ENCODE measurements around the gene ADIPOR1.

ADIPOR1 gene

DNA sequence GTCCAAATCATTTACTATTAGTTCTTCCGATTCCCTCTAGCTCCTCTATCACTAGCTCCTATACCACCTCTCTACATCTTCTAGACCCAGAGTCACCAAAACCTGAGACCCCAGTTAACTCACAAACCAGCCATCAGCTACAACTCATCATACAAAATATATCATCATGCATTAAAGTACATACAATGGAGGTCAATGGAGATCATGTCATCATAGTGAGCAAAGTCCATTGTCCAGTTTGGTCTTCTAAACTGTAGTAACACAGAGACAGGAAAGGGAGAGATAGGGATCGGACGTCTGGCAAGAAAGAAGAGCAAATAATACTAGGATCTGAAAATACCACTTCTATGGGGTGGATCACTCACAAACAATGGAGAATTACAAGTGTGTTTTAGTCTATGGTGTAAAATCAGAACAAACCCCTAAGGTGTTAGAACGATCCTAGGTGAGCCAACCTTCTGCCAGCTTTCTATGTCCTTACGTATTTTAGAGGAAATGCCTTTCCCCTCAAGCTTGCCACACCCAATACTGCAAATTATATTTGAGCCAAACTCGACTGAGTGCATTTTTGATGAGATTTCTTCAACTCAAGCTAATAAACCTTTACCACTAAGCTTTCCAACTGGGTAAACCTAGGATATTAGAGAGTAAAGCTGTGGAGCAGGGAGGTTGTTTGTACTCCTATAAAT, 3.9 kb downstream of the ADIPOR1 start:
- H3K9ac ChIP-seq (ENCODE audit: low read length in 2 of 2) = no peak overlapping the region
- H3K4me3 ChIP-seq (ENCODE audit: low read length in 2 of 2) = no peak overlapping the region
- peaks cover 7% of the 10 kb centered on the region for H3K4me1 ChIP-seq (ENCODE audit: control insufficient read depth, insufficient read depth, low read length)
- H3K36me3 ChIP-seq (ENCODE audit: control insufficient read depth in 2 of 2, insufficient read depth in 2 of 2, low read length in 2 of 2) = peaks cover 0 to 10% of the 10 kb centered on the region in 2 donors
- H3K9me3 ChIP-seq (ENCODE audit: control insufficient read depth in 2 of 2, low read length in 2 of 2) = no peaks in the 10 kb centered on the region
- H3K27me3 ChIP-seq (ENCODE audit: control insufficient read depth in 1 of 2, insufficient read depth in 2 of 2, low read length in 2 of 2) = no peaks in the 10 kb centered on the region
- H3K27ac ChIP-seq (ENCODE audit: low read length) = no peak overlapping the region

GRCh38 chr1:202953392-202953791, 4.7 kb downstream of the ADIPOR1 start:
- no peak overlapping the region for H3K9ac ChIP-seq (ENCODE audit: low read length in 2 of 2)
- H3K4me3 ChIP-seq (ENCODE audit: low read length in 2 of 2) = no peak overlapping the region
- H3K27ac ChIP-seq (ENCODE audit: low read length) = no peak overlapping the region
- H3K27me3 ChIP-seq (ENCODE audit: control insufficient read depth in 1 of 2, insufficient read depth in 2 of 2, low read length in 2 of 2) = no peaks in the 10 kb centered on the region
- peaks cover 3 to 14% of the 10 kb centered on the region in 2 donors for H3K36me3 ChIP-seq (ENCODE audit: control insufficient read depth in 2 of 2, insufficient read depth in 2 of 2, low read length in 2 of 2)
- no peaks in the 10 kb centered on the region for H3K9me3 ChIP-seq (ENCODE audit: control insufficient read depth in 2 of 2, low read length in 2 of 2)
- peaks cover 7% of the 10 kb centered on the region for H3K4me1 ChIP-seq (ENCODE audit: control insufficient read depth, insufficient read depth, low read length)

DNA sequence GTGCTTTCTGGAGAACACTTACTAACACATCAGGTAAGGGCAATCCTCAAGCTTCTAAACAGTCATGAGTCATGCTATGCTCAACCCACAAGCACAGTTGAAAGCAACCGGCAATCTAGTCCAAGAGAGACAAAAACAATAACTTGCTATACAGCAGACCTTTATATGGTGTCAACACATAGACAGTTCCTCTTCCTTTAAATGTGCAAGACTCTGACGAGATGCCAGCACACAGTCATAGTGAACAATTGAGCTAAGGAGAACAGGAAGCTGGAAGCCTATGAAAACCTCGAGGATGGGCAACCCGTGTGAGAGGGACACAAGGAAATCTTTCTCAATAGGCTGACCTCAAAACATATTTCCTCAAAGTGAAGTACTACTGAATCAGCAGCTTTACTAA, 5.3 kb downstream of the ADIPOR1 start:
- Histone ChIP-seq H3K4me3 (ENCODE audit: low read length in 2 of 2) (no peak overlapping the region), H3K4me1 (ENCODE audit: control insufficient read depth, insufficient read depth, low read length) (peaks cover 7% of the 10 kb centered on the region), H3K27ac (ENCODE audit: low read length) (no peak overlapping the region), H3K27me3 (ENCODE audit: control insufficient read depth in 1 of 2, insufficient read depth in 2 of 2, low read length in 2 of 2) (no peaks in the 10 kb centered on the region), H3K36me3 (ENCODE audit: control insufficient read depth in 2 of 2, insufficient read depth in 2 of 2, low read length in 2 of 2) (peaks cover 8 to 20% of the 10 kb centered on the region in 2 donors), H3K9ac (ENCODE audit: low read length in 2 of 2) (no peak overlapping the region), H3K9me3 (ENCODE audit: control insufficient read depth in 2 of 2, low read length in 2 of 2) (no peaks in the 10 kb centered on the region)

DNA sequence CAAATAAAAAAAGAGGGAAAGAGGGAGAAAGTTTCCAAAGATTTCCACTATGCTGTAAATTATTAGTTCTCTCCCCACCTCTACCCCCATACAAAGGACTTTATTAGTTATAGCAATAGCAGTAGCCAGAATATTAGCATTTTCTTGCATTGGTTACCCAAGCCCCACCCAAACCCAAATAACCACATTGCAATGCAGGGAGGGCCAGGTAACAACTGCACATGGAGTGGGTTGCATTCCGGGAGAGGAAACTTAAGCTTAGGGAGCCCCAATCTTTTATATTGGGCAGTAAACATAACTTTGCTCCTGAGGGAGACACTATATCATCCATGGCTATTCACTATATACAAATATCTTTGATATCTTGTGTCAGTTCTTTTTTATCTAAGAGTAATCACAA, 6.0 kb downstream of the ADIPOR1 start:
- no peaks in the 10 kb centered on the region for H3K9me3 ChIP-seq (ENCODE audit: control insufficient read depth in 2 of 2, low read length in 2 of 2)

GRCh38 chr1:202951437-202951836, 6.7 kb downstream of the ADIPOR1 start:
- Histone ChIP-seq H3K9me3 (ENCODE audit: control insufficient read depth in 2 of 2, low read length in 2 of 2) (no peaks in the 10 kb centered on the region), H3K9ac (ENCODE audit: low read length in 2 of 2) (no peak overlapping the region), H3K4me3 (ENCODE audit: low read length in 2 of 2) (no peak overlapping the region), H3K36me3 (ENCODE audit: control insufficient read depth in 2 of 2, insufficient read depth in 2 of 2, low read length in 2 of 2) (peaks cover 9 to 21% of the 10 kb centered on the region in 2 donors), H3K27ac (ENCODE audit: low read length) (no peak overlapping the region), H3K4me1 (ENCODE audit: control insufficient read depth, insufficient read depth, low read length) (no peaks in the 10 kb centered on the region), H3K27me3 (ENCODE audit: control insufficient read depth in 1 of 2, insufficient read depth in 2 of 2, low read length in 2 of 2) (no peaks in the 10 kb centered on the region)

More for the DNA sequence above, 6.0 kb downstream of the ADIPOR1 start:
- peaks cover 8 to 20% of the 10 kb centered on the region in 2 donors for H3K36me3 ChIP-seq (ENCODE audit: control insufficient read depth in 2 of 2, insufficient read depth in 2 of 2, low read length in 2 of 2)
- H3K4me1 ChIP-seq (ENCODE audit: control insufficient read depth, insufficient read depth, low read length) = peaks cover 5% of the 10 kb centered on the region
- no peaks in the 10 kb centered on the region for H3K27me3 ChIP-seq (ENCODE audit: control insufficient read depth in 1 of 2, insufficient read depth in 2 of 2, low read length in 2 of 2)
- no peak overlapping the region for H3K9ac ChIP-seq (ENCODE audit: low read length in 2 of 2)
- H3K4me3 ChIP-seq (ENCODE audit: low read length in 2 of 2) = no peak overlapping the region
- no peak overlapping the region for H3K27ac ChIP-seq (ENCODE audit: low read length)

DNA sequence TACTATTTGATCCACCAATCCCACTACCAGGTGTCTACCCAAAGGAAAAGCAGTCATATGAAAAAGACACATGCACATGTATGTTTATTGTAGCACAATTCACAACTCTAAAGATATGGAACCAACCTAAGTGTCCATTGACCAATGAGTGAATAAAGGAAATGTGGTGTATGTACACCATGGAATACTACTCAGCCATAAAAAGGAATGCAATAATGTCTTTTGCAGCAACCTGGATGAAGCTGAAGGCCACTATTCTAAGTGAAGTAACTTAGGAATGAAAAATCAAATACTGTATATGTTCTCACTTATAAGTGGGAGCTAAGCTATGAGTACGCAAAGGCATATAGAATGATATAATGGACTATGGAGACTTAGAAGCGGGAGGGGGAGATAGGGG, 12.6 kb downstream of the ADIPOR1 start:
- Histone ChIP-seq H3K27ac (ENCODE audit: low read length) (no peak overlapping the region), H3K4me3 (ENCODE audit: low read length in 2 of 2) (no peak overlapping the region), H3K9ac (ENCODE audit: low read length in 2 of 2) (no peak overlapping the region), H3K36me3 (ENCODE audit: control insufficient read depth in 2 of 2, insufficient read depth in 2 of 2, low read length in 2 of 2) (peaks cover 56 to 62% of the 10 kb centered on the region in 2 donors), H3K4me1 (ENCODE audit: control insufficient read depth, insufficient read depth, low read length) (no peaks in the 10 kb centered on the region), H3K27me3 (ENCODE audit: control insufficient read depth in 1 of 2, insufficient read depth in 2 of 2, low read length in 2 of 2) (no peaks in the 10 kb centered on the region), H3K9me3 (ENCODE audit: control insufficient read depth in 2 of 2, low read length in 2 of 2) (no peaks in the 10 kb centered on the region)

DNA sequence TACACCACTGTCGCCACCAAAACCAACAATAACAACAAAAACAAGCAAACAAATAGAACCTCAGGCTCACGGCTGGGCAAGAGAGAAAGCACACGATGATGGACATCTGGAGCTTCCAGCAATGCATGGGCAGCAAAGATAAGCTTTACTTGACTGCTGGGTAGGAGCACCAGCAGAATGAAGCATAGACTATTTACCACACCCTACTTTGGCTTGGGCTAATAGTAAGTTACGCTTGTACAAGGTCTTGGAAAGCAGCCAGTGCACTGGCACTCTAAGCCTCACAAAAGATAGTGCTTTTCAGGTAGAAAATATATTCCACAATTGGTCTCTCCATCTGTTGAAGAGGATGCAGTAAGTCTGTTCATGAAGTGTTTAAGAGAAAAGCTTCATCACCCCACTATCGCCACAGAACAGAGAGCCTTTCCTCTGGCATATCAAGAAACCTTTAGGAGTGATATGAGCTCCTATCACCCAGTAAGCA, 13.6 kb downstream of the ADIPOR1 start:
- Histone ChIP-seq H3K9ac (ENCODE audit: low read length in 2 of 2) (no peak overlapping the region), H3K36me3 (ENCODE audit: control insufficient read depth in 2 of 2, insufficient read depth in 2 of 2, low read length in 2 of 2) (peaks cover 55 to 56% of the 10 kb centered on the region in 2 donors), H3K27ac (ENCODE audit: low read length) (no peak overlapping the region), H3K4me3 (ENCODE audit: low read length in 2 of 2) (no peak overlapping the region), H3K27me3 (ENCODE audit: control insufficient read depth in 1 of 2, insufficient read depth in 2 of 2, low read length in 2 of 2) (no peaks in the 10 kb centered on the region), H3K9me3 (ENCODE audit: control insufficient read depth in 2 of 2, low read length in 2 of 2) (no peaks in the 10 kb centered on the region), H3K4me1 (ENCODE audit: control insufficient read depth, insufficient read depth, low read length) (no peaks in the 10 kb centered on the region)

DNA sequence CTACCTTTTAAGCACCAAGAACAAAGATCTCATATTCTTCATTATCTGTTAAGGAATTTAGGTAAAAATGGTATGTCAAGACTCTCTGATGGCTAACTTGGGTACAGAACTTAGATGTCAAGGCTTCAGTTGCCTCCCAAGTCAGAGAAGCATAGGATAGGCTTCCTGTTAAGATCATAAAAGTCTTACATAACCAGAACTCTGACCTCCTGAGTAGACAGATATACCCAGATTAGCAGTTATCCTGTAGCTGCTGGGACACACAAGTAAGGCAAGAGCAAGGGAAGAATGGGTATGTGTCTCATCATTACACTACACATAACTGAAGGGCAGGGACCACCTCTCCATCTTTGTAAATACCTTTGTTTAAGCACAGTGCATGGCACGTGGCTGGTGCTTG, 15.7 kb downstream of the ADIPOR1 start:
- Histone ChIP-seq H3K27me3 (ENCODE audit: control insufficient read depth in 1 of 2, insufficient read depth in 2 of 2, low read length in 2 of 2) (no peaks in the 10 kb centered on the region), H3K9me3 (ENCODE audit: control insufficient read depth in 2 of 2, low read length in 2 of 2) (no peaks in the 10 kb centered on the region), H3K4me1 (ENCODE audit: control insufficient read depth, insufficient read depth, low read length) (no peaks in the 10 kb centered on the region), H3K36me3 (ENCODE audit: control insufficient read depth in 2 of 2, insufficient read depth in 2 of 2, low read length in 2 of 2) (peaks cover 44 to 48% of the 10 kb centered on the region in 2 donors), H3K9ac (ENCODE audit: low read length in 2 of 2) (no peak overlapping the region), H3K4me3 (ENCODE audit: low read length in 2 of 2) (no peak overlapping the region), H3K27ac (ENCODE audit: low read length) (no peak overlapping the region)

GRCh38 chr1:202941372-202941771, 16.7 kb downstream of the ADIPOR1 start:
- H3K27ac ChIP-seq (ENCODE audit: low read length) = no peak overlapping the region
- peaks cover 42 to 46% of the 10 kb centered on the region in 2 donors for H3K36me3 ChIP-seq (ENCODE audit: control insufficient read depth in 2 of 2, insufficient read depth in 2 of 2, low read length in 2 of 2)

DNA sequence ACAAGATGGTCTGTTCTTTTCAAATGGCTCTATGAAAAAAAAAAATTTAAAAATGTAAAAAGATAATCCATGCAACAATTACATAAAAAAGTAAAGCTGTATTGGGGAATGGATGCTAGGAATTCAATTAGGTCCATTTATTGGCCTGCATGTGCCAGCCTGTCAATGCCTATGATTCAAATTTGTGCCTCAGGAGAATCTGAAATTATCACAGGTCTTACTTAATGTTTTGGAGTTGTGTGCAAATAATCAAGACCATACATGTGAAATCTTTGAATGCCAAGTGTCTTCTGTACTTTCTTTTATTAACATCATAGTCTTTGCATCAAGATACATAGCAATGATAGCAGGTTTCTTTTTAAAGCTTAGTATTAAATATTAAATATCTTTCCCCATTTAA, 17.6 kb downstream of the ADIPOR1 start:
- Histone ChIP-seq H3K4me3 (ENCODE audit: low read length in 2 of 2) (no peak overlapping the region), H3K27me3 (ENCODE audit: control insufficient read depth in 1 of 2, insufficient read depth in 2 of 2, low read length in 2 of 2) (no peaks in the 10 kb centered on the region), H3K36me3 (ENCODE audit: control insufficient read depth in 2 of 2, insufficient read depth in 2 of 2, low read length in 2 of 2) (peaks cover 36 to 42% of the 10 kb centered on the region in 2 donors), H3K9ac (ENCODE audit: low read length in 2 of 2) (no peak overlapping the region), H3K9me3 (ENCODE audit: control insufficient read depth in 2 of 2, low read length in 2 of 2) (no peaks in the 10 kb centered on the region), H3K4me1 (ENCODE audit: control insufficient read depth, insufficient read depth, low read length) (no peaks in the 10 kb centered on the region), H3K27ac (ENCODE audit: low read length) (no peak overlapping the region)

More at GRCh38 chr1:202941372-202941771, 16.7 kb downstream of the ADIPOR1 start:
- H3K27me3 ChIP-seq (ENCODE audit: control insufficient read depth in 1 of 2, insufficient read depth in 2 of 2, low read length in 2 of 2) = no peaks in the 10 kb centered on the region
- no peaks in the 10 kb centered on the region for H3K4me1 ChIP-seq (ENCODE audit: control insufficient read depth, insufficient read depth, low read length)
- no peak overlapping the region for H3K9ac ChIP-seq (ENCODE audit: low read length in 2 of 2)
- H3K4me3 ChIP-seq (ENCODE audit: low read length in 2 of 2) = no peak overlapping the region
- H3K9me3 ChIP-seq (ENCODE audit: control insufficient read depth in 2 of 2, low read length in 2 of 2) = no peaks in the 10 kb centered on the region

- Histone ChIP-seq H3K9me3 (ENCODE audit: control insufficient read depth in 2 of 2, low read length in 2 of 2) (no peaks in the 10 kb centered on the region), H3K27ac (ENCODE audit: low read length) (no peak overlapping the region), H3K9ac (ENCODE audit: low read length in 2 of 2) (no peak overlapping the region), H3K27me3 (ENCODE audit: control insufficient read depth in 1 of 2, insufficient read depth in 2 of 2, low read length in 2 of 2) (no peaks in the 10 kb centered on the region), H3K4me1 (ENCODE audit: control insufficient read depth, insufficient read depth, low read length) (no peaks in the 10 kb centered on the region), H3K36me3 (ENCODE audit: control insufficient read depth in 2 of 2, insufficient read depth in 2 of 2, low read length in 2 of 2) (peaks cover 18 to 22% of the 10 kb centered on the region in 2 donors), H3K4me3 (ENCODE audit: low read length in 2 of 2) (no peak overlapping the region)
These were observed 19.7 kb downstream of the ADIPOR1 start for GRCh38 chr1:202938287-202938925.
